NCI-H1436 treated with DMSO at 0.1 percent for 48 hours (cell line): Measurements from ENCODE around the gene CD72.

Experiments
- DNase-seq: peaks from one replicate; lab custom pipeline; 2025; lab: John Stamatoyannopoulos, UW

The CD72 gene, protein sequence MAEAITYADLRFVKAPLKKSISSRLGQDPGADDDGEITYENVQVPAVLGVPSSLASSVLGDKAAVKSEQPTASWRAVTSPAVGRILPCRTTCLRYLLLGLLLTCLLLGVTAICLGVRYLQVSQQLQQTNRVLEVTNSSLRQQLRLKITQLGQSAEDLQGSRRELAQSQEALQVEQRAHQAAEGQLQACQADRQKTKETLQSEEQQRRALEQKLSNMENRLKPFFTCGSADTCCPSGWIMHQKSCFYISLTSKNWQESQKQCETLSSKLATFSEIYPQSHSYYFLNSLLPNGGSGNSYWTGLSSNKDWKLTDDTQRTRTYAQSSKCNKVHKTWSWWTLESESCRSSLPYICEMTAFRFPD

GRCh38 chr9:35618325-35618727 lies at the start of gene CD72:
CD72 (minus strand) TSS chr9:35618413; CDS start chr9:35618303, 110 bp downstream.
- no peak for DNase-seq

- DNase-seq = no peak
These were observed 49.7 kb upstream of the CD72 start for GRCh38 chr9:35667939-35668338.

GRCh38 chr9:35666549-35666948 lies 48.3 kb upstream of the CD72 start:
- DNase-seq = no peak

GRCh38 chr9:35666045-35666444 lies 47.8 kb upstream of the CD72 start:
- DNase-seq = no peak

DNA sequence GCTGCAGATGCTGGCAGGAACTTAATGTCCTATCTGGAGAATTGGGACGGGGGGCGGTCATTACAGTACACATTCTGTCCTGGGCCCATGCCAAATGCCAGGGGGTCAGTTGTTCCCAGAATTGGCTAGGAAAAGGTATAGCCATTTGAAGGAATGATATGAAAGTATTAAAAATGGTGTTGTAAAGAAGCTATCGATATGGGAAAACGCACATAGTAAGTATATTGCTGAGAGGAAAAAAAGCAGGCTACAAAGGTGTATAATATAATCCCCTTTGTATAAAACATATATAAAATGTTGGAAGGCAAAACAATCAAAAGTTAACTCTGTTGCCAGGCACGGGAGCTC lies 47.2 kb upstream of the CD72 start:
- no peak for DNase-seq

DNA sequence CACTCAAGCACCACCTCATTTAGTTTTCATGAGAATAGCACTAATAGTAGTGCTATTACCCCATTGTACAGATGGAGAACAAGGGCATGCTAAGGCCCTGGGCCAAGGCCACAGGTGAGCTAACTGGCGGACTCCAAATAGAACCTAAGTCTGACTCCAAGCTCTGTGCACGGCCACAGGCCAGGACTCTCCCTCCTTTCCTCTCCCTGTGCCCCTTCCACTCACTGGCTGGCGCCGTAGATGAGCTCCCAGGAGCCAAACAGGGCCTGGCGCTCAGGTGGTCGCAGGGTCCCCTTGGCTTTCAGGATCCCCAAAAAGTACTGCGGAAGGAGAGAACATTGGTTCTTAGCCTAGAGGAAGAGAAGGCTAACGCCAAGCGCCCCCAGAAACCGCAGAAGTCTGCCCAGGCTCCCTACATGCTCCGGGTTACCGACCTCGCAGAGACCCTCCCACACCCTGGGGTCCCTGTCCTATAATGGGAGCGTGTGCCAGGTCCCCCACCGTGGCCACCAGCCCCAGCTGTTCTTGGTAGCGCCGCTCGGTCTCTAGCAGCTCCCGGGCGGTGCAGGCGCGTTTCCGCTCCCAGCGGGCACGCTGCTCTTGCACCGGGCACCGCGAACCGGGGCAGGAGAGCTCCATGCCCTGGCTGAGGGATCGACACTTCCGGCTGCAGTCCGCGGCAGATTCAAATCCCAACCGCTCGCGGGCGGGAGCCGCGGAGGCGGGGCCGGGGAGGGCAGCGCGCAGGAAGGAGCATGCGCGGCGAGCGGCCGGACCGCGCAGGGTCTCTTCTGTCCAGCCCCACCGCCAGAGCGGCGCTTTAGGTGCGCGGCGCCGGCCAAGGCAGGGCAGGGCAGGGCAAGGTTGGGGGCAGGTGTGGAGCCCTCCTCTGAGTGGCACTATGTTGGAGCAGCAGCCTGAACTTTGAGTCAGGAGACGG lies 46.6 kb upstream of the CD72 start, which contains the start of gene ARHGEF39:
Gene ARHGEF39, minus strand, starts transcription at position 665 of the 940 bp plus-strand sequence. Its CDS starts 26 bp downstream, at position 639.
- no peak for DNase-seq

- DNase-seq = no peak
These were observed 44.2 kb upstream of the CD72 start for GRCh38 chr9:35662437-35662836.

DNA sequence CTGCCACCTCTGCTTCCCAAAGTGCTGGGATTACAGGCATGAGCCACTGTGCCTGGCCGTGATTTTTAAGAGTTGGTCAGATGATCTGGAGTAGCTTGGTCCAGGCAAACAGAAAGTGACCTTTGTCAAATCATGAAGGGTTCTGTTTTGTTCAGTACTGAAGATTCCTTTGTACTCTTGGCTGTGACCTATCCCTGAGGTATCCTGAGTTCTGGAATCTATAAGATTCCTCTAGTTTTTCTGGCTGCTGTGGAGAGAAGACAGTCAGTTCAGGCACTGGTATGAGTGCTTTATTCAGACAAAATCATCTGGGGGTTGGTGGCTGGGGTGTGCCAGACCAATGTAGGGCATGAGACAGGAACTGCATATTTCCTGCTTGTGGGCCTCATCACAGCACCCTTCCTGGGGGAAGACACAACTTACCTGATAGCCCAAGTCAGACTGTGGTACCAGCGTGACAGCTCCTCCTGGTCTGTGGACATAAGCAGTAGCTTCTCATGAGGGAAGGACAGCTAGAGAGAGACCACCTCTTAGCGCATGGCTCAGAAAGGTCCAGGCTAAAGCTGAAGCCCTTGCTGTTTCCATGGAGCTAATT lies 43.6 kb upstream of the CD72 start:
- no peak for DNase-seq

DNA sequence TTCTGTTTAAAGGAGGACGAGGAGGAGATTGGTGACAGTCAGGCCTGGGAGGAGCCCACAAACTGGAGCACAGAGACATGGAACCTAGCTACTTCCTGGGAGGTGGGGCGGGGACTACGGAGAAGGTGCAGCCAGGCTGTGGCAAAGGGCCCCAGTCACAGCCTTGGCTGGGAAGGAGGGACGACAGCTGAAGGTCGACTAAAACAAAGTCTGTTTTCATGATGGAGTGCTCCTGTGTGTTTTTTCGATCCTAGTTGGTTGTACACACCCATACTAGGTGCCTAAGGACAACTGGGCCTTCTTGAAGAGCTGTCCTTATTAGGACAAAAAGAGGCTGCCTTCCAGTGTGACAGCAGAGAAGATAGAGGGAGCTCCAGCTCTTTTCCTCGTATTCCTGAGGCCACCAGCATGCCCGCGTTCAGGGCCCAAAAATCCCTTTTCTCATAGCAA lies 42.8 kb upstream of the CD72 start:
- DNase-seq = no peak

- peak; percentile 25 for DNase-seq
These were observed 41.1 kb upstream of the CD72 start for GRCh38 chr9:35659340-35659739.

GRCh38 chr9:35658968-35659220 lies 40.7 kb upstream of the CD72 start:
- no peak for DNase-seq

DNA sequence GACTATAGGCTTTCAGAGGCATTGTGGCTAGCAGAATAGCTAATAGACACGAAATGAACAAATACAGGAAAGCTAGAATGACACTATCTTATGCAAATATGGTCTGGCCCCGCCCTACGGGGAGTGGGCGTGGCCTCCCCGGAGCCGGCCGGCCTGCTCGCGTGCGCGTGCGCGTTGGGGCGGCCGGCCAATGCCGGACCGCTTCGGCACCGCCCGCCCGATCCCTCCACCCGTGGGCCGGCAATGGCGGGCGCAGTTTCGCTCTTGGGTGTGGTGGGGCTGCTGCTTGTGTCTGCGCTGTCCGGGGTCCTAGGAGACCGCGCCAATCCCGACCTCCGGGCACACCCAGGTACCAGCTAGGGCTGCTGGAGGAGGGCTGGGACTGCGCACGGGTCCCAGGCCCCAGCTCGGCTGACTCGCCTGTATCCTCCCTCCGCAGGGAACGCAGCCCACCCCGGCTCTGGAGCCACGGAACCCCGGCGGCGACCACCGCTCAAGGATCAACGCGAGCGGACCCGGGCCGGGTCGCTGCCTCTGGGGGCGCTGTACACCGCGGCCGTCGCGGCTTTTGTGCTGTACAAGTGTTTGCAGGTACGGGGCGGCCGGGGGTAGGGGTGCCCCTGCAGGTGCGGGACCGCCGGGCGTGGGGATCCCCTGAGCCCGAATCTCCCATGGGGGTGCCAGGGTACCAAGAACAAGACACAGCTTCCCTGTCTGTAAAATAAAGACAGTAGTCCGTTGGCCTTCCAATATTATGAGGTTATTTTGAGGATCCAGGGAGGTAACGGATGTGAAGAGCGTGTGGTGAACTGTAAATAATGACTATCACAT lies 40.1 kb upstream of the CD72 start, which contains the start of gene CCDC107:
Gene CCDC107, plus strand, starts transcription at position 156 of the 831 bp plus-strand sequence. Its CDS starts 88 bp downstream, at position 244.
- DNase-seq = no peak

DNA sequence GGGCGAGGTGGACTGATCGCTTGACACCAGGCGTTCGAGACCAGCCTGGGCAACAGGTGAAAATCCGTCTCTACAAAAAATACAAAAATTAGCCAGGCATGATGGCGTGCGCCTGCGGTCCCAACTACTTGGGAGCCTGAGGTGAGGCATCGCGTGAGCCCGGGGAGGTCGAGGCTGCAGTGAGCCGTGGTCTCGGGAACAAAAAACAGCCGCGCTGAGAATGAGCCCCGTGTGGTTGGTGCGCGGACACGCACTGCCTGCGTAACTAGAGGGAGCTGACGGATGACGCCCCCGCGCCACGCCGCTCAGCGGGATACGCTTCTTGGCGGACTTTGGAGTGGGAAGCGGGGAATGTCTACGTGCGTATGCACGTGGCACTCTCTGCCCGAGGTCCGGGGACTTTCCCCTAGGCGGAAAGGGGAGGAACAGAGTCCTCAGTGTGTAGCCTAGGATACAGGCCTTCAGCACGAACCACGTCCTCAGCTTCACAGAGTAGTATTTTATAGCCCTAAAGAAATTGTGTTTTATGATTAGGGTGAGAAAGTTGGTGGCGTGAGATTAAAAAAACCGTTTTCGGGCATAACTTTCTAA lies 39.4 kb upstream of the CD72 start, which contains the start of gene RMRP:
Gene RMRP, minus strand, starts transcription at position 474 of the 591 bp plus-strand sequence.
- DNase-seq = peak; percentile 89

- no peak for DNase-seq
These were observed 38.8 kb upstream of the CD72 start for GRCh38 chr9:35656831-35657545.

DNA sequence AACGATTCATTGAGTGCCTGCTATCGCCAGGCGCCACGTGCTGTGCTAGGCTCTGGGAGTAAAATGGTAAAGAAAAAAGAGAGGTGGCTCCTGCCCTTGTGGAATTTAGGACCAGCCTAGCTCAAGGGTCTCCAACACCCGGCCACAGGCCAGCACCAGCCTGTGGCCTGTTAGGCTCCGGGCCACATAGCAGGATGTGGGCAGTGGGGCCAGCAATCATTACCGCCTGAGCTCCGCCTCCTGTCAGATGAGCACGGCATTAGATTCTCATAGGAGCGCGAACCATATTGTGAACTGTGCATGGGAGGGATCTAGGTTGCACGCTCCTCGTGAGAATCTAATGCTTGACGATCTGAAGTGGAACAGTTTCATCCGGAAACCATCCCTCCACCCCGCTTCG lies 38.1 kb upstream of the CD72 start:
- no peak for DNase-seq

DNA sequence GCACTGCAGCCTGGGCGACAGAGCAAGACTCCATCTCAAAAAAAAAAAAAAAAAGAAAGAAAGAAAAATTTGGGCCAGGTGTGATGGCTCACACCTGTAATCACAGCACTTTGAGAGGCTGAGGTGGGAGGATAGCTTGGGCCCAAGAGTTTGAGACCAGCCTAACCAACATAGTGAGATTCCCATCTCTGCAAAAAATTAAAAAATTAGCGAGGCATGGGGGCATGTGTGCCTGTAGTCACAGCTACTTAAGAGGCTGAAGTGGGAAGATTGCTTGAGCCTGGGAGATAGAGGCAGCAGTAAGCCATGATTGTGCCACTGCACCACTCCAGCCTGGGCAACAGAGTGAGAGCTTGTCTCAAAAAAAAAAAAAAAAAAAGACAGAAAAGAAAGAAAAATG lies 35.4 kb upstream of the CD72 start:
- DNase-seq = no peak

DNA sequence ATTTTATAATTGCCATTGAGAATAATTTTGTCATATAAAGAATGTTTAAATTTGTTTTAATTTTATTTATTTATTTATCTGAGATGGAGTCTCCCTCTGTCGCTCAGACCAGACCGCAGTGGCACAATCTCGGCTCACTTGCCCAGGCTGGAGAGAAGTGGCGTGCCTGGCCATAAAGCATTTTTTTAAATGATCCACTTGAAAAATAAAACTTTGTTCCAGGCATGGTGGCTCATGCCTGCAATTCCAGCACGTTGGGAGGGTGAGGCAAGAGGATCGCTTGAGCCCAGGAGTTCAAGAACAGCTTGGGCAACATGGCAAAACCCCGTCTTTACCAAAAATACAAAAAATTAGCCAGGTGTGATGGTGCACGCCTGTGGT lies 34.6 kb upstream of the CD72 start:
- no peak for DNase-seq

GRCh38 chr9:35651956-35652828 lies 34.0 kb upstream of the CD72 start:
- no peak for DNase-seq

GRCh38 chr9:35650341-35651158 lies 32.3 kb upstream of the CD72 start, which contains the start of gene SIT1:
SIT1 (minus strand) TSS chr9:35650931; CDS start chr9:35650853, 78 bp downstream.
- no peak for DNase-seq
